Inferior parietal cortex (tissue), 1 donor: ENCODE results near the gene TRIM39.
"Not testable (repeated sequence)": the region's sequence is repeated elsewhere in the genome, so short reads cannot be mapped to it uniquely, and the experiment has no call there.

Experiments used
- DNase-seq: peaks from one replicate; pipeline ENCODE4 v3.0.0-alpha.2; 2016; ENCODE audit errors: extremely low spot score

The TRIM39 gene

GRCh38 chr6:30326526-30327231, at the start of gene TRIM39:
Gene TRIM39 (plus strand): TSS chr6:30326927. CDS start chr6:30329318, 2,391 bp downstream.
- DNase-seq = peak; percentile 90

GRCh38 chr6:30280988-30281387, 45.7 kb upstream of the TRIM39 start:
- DNase-seq = not testable (repeated sequence)

- no peak for DNase-seq
These were observed 44.2 kb upstream of the TRIM39 start for GRCh38 chr6:30282522-30282921.

- no peak for DNase-seq
These were observed 43.0 kb upstream of the TRIM39 start for GRCh38 chr6:30283761-30284160.

GRCh38 chr6:30287139-30287538, 39.6 kb upstream of the TRIM39 start:
- DNase-seq = no peak

- DNase-seq = no peak
These were observed 30.9 kb upstream of the TRIM39 start for GRCh38 chr6:30295837-30296236.

- no peak for DNase-seq
These were observed 22.7 kb upstream of the TRIM39 start for GRCh38 chr6:30304002-30304401.

- no peak for DNase-seq
These were observed 15.6 kb upstream of the TRIM39 start for GRCh38 chr6:30311101-30311500.

GRCh38 chr6:30311671-30312070, 15.1 kb upstream of the TRIM39 start:
- DNase-seq = no peak

GRCh38 chr6:30312266-30312665, 14.5 kb upstream of the TRIM39 start:
- DNase-seq = no peak

- DNase-seq = no peak
These were observed 13.9 kb upstream of the TRIM39 start for GRCh38 chr6:30312676-30313321.

- DNase-seq = no peak
These were observed 11.6 kb upstream of the TRIM39 start for GRCh38 chr6:30315156-30315555.

GRCh38 chr6:30317913-30318589, 8.7 kb upstream of the TRIM39 start:
- DNase-seq = no peak

GRCh38 chr6:30319146-30319835, 7.4 kb upstream of the TRIM39 start:
- DNase-seq = no peak

GRCh38 chr6:30321692-30322388, 4.9 kb upstream of the TRIM39 start:
- no peak for DNase-seq

- DNase-seq = no peak
These were observed 3.9 kb upstream of the TRIM39 start for GRCh38 chr6:30322527-30323501.

- DNase-seq = no peak
These were observed 2.9 kb upstream of the TRIM39 start for GRCh38 chr6:30323806-30324205.

- peak; percentile 27 for DNase-seq
These were observed 1.4 kb upstream of the TRIM39 start for GRCh38 chr6:30325150-30325872.

- peak; percentile 80 for DNase-seq
These were observed 728 bp upstream of the TRIM39 start for GRCh38 chr6:30325873-30326525.
